PC-3 (cell line): Measurements from ENCODE around the gene SIL1.

Experiments used
- EZH2 ChIP-seq: fragments of 300-600 bp; sonication (generic); IDR thresholded peaks from one replicate; pipeline ENCODE4 v1.6.1; 2017; ENCODE audit warnings: antibody characterized with exemption, mild to moderate bottlenecking, low read length; ENCODE audit not compliant: unreplicated experiment
- EZH2phosphoT487 ChIP-seq: fragments of 300-600 bp; sonication (generic); IDR thresholded peaks from 2 replicates; pipeline ENCODE4 v1.6.1; 2018; ENCODE audit warnings: mild to moderate bottlenecking, antibody characterized with exemption, low read length, borderline replicate concordance
- TF ChIP-seq, protein P1 (sequence below): fragments of 300-600 bp; sonication (generic); conservative IDR thresholded peaks from 2 replicates; pipeline ENCODE4 v1.5.1; 2017; ENCODE audit warnings: antibody characterized with exemption, low read depth, mild to moderate bottlenecking, low read length

DNA sequence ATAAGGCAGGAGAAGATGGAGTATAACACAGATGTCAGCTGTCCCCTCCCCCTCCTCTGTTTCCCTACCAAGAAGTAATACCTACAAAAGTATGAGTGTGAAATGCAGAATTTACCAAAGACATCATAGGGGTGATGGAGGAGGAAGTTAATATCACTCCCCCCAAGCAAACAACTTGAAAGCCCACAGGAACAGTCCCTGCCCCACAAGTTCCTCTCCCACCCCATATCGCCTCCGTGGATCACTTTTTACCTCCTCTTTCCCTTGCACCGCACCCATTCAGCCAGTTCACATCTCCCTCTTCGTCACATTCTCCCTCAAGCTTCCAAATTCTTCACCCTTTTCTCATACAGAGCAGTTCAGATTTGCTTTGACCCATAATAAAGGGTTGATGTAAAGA lies 7.0 kb upstream of the SIL1 start:
- TF ChIP-seq, protein P1, sequence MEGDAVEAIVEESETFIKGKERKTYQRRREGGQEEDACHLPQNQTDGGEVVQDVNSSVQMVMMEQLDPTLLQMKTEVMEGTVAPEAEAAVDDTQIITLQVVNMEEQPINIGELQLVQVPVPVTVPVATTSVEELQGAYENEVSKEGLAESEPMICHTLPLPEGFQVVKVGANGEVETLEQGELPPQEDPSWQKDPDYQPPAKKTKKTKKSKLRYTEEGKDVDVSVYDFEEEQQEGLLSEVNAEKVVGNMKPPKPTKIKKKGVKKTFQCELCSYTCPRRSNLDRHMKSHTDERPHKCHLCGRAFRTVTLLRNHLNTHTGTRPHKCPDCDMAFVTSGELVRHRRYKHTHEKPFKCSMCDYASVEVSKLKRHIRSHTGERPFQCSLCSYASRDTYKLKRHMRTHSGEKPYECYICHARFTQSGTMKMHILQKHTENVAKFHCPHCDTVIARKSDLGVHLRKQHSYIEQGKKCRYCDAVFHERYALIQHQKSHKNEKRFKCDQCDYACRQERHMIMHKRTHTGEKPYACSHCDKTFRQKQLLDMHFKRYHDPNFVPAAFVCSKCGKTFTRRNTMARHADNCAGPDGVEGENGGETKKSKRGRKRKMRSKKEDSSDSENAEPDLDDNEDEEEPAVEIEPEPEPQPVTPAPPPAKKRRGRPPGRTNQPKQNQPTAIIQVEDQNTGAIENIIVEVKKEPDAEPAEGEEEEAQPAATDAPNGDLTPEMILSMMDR, result no peak
- TF ChIP-seq EZH2 (no peak), EZH2phosphoT487 (no peak)
